ENCODE results near the gene WWOX. TPM values are rescaled to one million over a fixed set of nuclear protein-coding genes. Genes with fewer than 3 reads are reported as not detected.

WWOX gene
- total and polyA plus RNA-seq, 2 donors (not counting 1 experiment from before 2014, with no cell fraction given): 10.5 to 42.3 TPM

DNA sequence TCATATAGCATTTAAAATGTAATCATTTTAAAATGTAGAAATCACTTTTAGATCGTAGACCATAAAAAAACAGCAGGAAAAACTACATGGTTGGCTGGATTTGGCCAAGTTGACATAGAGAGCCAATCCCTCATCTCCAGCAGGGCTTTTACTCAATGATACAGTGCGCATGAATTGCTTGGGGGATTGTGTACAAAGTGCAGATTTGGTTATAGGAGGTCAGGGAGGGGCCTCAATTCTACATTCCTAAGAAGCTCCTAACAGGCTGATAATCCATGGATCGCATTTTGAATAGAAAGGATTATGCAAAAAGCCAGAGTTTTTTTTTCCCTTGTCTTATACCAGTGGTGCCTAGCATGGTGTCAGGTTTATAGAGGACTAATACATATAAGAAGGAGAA lies 1056.0 kb downstream of the WWOX start:
- WGBS (ENCODE audit: insufficient coverage): no CpG with 5 or more reads among the region's 3 CpGs
- no peaks in the 10 kb centered on the region for H3K4me1 ChIP-seq (ENCODE audit: control insufficient read depth in 2 of 2, insufficient read depth in 2 of 2, low read length in 2 of 2)
- H3K4me1 Mint-ChIP-seq: no peaks in the 10 kb centered on the region
- H3K9ac ChIP-seq (ENCODE audit: low read length): no peak overlapping the region
- no peak overlapping the region for H3K27ac Mint-ChIP-seq
- DNase-seq: no peak
- peaks cover 5% of the 10 kb centered on the region for H3K27me3 Mint-ChIP-seq
- no peak for TF ChIP-seq EZH2 (IDR thresholded peaks at IDR 0.05; ENCODE audit: borderline replicate concordance, insufficient read depth, low read depth, low read length, poor library complexity, severe bottlenecking)
- TF ChIP-seq, protein P1, sequence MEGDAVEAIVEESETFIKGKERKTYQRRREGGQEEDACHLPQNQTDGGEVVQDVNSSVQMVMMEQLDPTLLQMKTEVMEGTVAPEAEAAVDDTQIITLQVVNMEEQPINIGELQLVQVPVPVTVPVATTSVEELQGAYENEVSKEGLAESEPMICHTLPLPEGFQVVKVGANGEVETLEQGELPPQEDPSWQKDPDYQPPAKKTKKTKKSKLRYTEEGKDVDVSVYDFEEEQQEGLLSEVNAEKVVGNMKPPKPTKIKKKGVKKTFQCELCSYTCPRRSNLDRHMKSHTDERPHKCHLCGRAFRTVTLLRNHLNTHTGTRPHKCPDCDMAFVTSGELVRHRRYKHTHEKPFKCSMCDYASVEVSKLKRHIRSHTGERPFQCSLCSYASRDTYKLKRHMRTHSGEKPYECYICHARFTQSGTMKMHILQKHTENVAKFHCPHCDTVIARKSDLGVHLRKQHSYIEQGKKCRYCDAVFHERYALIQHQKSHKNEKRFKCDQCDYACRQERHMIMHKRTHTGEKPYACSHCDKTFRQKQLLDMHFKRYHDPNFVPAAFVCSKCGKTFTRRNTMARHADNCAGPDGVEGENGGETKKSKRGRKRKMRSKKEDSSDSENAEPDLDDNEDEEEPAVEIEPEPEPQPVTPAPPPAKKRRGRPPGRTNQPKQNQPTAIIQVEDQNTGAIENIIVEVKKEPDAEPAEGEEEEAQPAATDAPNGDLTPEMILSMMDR (IDR thresholded peaks at IDR 0.05): no peak
- no peaks in the 10 kb centered on the region for H3K36me3 ChIP-seq (replicated peaks in 1 of 2; ENCODE audit: control extremely low read depth in 1 of 2, control insufficient read depth in 1 of 2, extremely low read depth in 1 of 2, insufficient read depth in 2 of 2, low read length in 1 of 2)
- ChIA-PET POLR2A (no interaction called here), CTCF (no interaction called here)
- H3K27me3 ChIP-seq (replicated peaks in 1 of 4; ENCODE audit: control extremely low read depth in 1 of 4, control insufficient read depth in 3 of 4, insufficient read depth in 4 of 4, low read length in 3 of 4): no peaks in the 10 kb centered on the region
- no peaks in the 10 kb centered on the region for H4K20me1 ChIP-seq (ENCODE audit: control insufficient read depth, insufficient read depth, low read length, poor library complexity, severe bottlenecking)
- H3K4me3 ChIP-seq (ENCODE audit: control extremely low read depth in 1 of 5, extremely low read depth in 1 of 5, insufficient read depth in 1 of 5, low read depth in 2 of 5, low read length in 4 of 5): no peak overlapping the region
- H3K9me3 ChIP-seq (ENCODE audit: control extremely low read depth in 1 of 3, control insufficient read depth in 2 of 3, insufficient read depth in 1 of 3, low read length in 2 of 3): no peaks in the 10 kb centered on the region
- ATAC-seq (ENCODE audit: low read depth): no peak
- intact Hi-C loops (cut with micrococcal nuclease): no loop called here
- H3K4me3 Mint-ChIP-seq: no peak overlapping the region
- no peaks in the 10 kb centered on the region for H3K9me3 Mint-ChIP-seq (ENCODE audit: insufficient read depth)
- H3K79me2 ChIP-seq (ENCODE audit: control insufficient read depth, insufficient read depth, low read length): no peaks in the 10 kb centered on the region
- no peak overlapping the region for H3K27ac ChIP-seq (ENCODE audit: low read length in 2 of 2)
- H2AFZ ChIP-seq (ENCODE audit: insufficient read depth, low read depth, low read length, poor library complexity, severe bottlenecking): no peak overlapping the region
- no peak overlapping the region for H3K4me2 ChIP-seq (replicated peaks; ENCODE audit: low read depth, low read length, poor library complexity, severe bottlenecking)

DNA sequence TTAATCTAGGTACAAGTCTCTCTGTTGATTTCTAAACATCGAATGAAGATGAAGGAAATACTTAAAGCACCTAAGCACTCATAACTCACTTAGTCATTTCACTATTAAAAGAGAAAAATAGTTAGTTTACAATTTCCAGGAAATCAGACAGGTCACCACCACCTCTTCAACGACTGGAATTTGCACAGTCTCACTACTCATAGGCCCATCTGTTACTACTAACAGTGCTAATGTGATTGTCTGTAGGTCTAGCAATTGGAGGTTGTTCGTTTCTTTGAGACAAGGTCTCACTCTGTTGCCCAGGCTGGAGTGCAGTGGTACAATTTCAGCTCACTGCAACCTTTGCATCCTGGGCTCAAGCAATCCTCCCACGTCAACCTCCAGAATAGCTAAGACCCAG lies 1056.5 kb downstream of the WWOX start:
- H3K4me1 ChIP-seq (ENCODE audit: control insufficient read depth in 2 of 2, insufficient read depth in 2 of 2, low read length in 2 of 2): no peaks in the 10 kb centered on the region
- no peak overlapping the region for H3K4me2 ChIP-seq (replicated peaks; ENCODE audit: low read depth, low read length, poor library complexity, severe bottlenecking)
- H3K27me3 Mint-ChIP-seq: peaks cover 5% of the 10 kb centered on the region
- no peak for DNase-seq
- TF ChIP-seq EZH2 (IDR thresholded peaks at IDR 0.05; ENCODE audit: borderline replicate concordance, insufficient read depth, low read depth, low read length, poor library complexity, severe bottlenecking): no peak
- TF ChIP-seq, protein P1 (IDR thresholded peaks at IDR 0.05): no peak
- no peak overlapping the region for H3K27ac Mint-ChIP-seq
- no CpG with 5 or more reads among the region's 4 CpGs for WGBS (ENCODE audit: insufficient coverage)
- H3K27me3 ChIP-seq (replicated peaks in 1 of 4; ENCODE audit: control extremely low read depth in 1 of 4, control insufficient read depth in 3 of 4, insufficient read depth in 4 of 4, low read length in 3 of 4): no peaks in the 10 kb centered on the region
- H2AFZ ChIP-seq (ENCODE audit: insufficient read depth, low read depth, low read length, poor library complexity, severe bottlenecking): no peak overlapping the region
- no peak overlapping the region for H3K9ac ChIP-seq (ENCODE audit: low read length)
- intact Hi-C loops (cut with micrococcal nuclease): no loop called here
- H3K27ac ChIP-seq (ENCODE audit: low read length in 2 of 2): no peak overlapping the region
- H3K36me3 ChIP-seq (replicated peaks in 1 of 2; ENCODE audit: control extremely low read depth in 1 of 2, control insufficient read depth in 1 of 2, extremely low read depth in 1 of 2, insufficient read depth in 2 of 2, low read length in 1 of 2): no peaks in the 10 kb centered on the region
- H3K4me3 ChIP-seq (ENCODE audit: control extremely low read depth in 1 of 5, extremely low read depth in 1 of 5, insufficient read depth in 1 of 5, low read depth in 2 of 5, low read length in 4 of 5): no peak overlapping the region
- no peaks in the 10 kb centered on the region for H3K9me3 ChIP-seq (ENCODE audit: control extremely low read depth in 1 of 3, control insufficient read depth in 2 of 3, insufficient read depth in 1 of 3, low read length in 2 of 3)
- H3K79me2 ChIP-seq (ENCODE audit: control insufficient read depth, insufficient read depth, low read length): no peaks in the 10 kb centered on the region
- ChIA-PET POLR2A (no interaction called here), CTCF (no interaction called here)
- no peaks in the 10 kb centered on the region for H4K20me1 ChIP-seq (ENCODE audit: control insufficient read depth, insufficient read depth, low read length, poor library complexity, severe bottlenecking)
- H3K4me1 Mint-ChIP-seq: no peaks in the 10 kb centered on the region
- H3K9me3 Mint-ChIP-seq (ENCODE audit: insufficient read depth): no peaks in the 10 kb centered on the region
- H3K4me3 Mint-ChIP-seq: no peak overlapping the region
- no peak for ATAC-seq (ENCODE audit: low read depth)
